WTC11 (cell line): ENCODE data around the gene GRIFIN. TPM values are rescaled to one million over a fixed set of nuclear protein-coding genes. Genes with fewer than 3 reads are reported as not detected.
A peak's percentile ranks its signal among the peaks of the same experiment; 100 is the strongest.

Experiments
- ATAC-seq: fragments of 200-7000 bp; cut with Tn5 transposase; 2 replicates; pipeline ENCODE4 v1.10.0; 2021; ENCODE audit warnings: mild to moderate bottlenecking, moderate library complexity
- CTCF ChIA-PET: fragments of 300-600 bp; sonication (Branson Sonifier 250); formaldehyde crosslinking; loops from one replicate; lab custom pipeline; 2021; ENCODE audit warnings: antibody characterized with exemption; lab: Charles Lee
- POLR2A ChIA-PET: fragments of 350-600 bp; sonication (Branson Sonifier 250); formaldehyde crosslinking; loops from one replicate; lab custom pipeline; 2021; ENCODE audit warnings: antibody characterized with exemption; lab: Charles Lee
- DNase-seq: peaks from one replicate; pipeline ENCODE4 v3.0.0; 2021; ENCODE audit warnings: low spot score
- H3K27ac Mint-ChIP-seq: 2 replicates; pipeline ENCODE4 v1.8.0; 2021; ENCODE audit warnings: mixed read lengths
- H3K27me3 Mint-ChIP-seq: 2 replicates; pipeline ENCODE4 v1.8.0; 2021; ENCODE audit warnings: low read depth, mild to moderate bottlenecking, moderate library complexity, mixed read lengths
- H3K36me3 Mint-ChIP-seq: 2 replicates; pipeline ENCODE4 v1.8.0; 2021; ENCODE audit warnings: mixed read lengths
- H3K4me1 Mint-ChIP-seq: 2 replicates; pipeline ENCODE4 v1.8.0; 2022; ENCODE audit warnings: mixed read lengths
- H3K4me3 Mint-ChIP-seq: 2 replicates; pipeline ENCODE4 v1.8.0; 2021; ENCODE audit warnings: mild to moderate bottlenecking, moderate library complexity, mixed read lengths
- H3K9me3 Mint-ChIP-seq: 2 replicates; pipeline ENCODE4 v1.8.0; 2021; ENCODE audit warnings: mixed read lengths
- E2F1 ChIP-seq: sonication (generic); formaldehyde crosslinking; IDR thresholded peaks from 2 replicates; pipeline ENCODE4 v1.8.0; 2022; ENCODE audit warnings: mild to moderate bottlenecking, missing genetic modification reagents
- ELF4 ChIP-seq: sonication (generic); formaldehyde crosslinking; IDR thresholded peaks from 2 replicates; pipeline ENCODE4 v1.8.1; 2022; ENCODE audit warnings: low read depth, mild to moderate bottlenecking, moderate library complexity, missing genetic modification reagents
- FOXK1 ChIP-seq: sonication (generic); formaldehyde crosslinking; IDR thresholded peaks from 2 replicates; pipeline ENCODE4 v1.8.0; 2022; ENCODE audit warnings: mild to moderate bottlenecking, moderate library complexity, missing genetic modification reagents
- FOXP1 ChIP-seq: sonication (generic); formaldehyde crosslinking; IDR thresholded peaks from 2 replicates; pipeline ENCODE4 v1.8.0; 2022; ENCODE audit warnings: missing genetic modification reagents, mild to moderate bottlenecking, moderate library complexity, borderline replicate concordance
- GABPB1 ChIP-seq: sonication (generic); formaldehyde crosslinking; IDR thresholded peaks from 2 replicates; pipeline ENCODE4 v1.8.1; 2023; ENCODE audit warnings: mild to moderate bottlenecking, missing genetic modification reagents
- HMGA2 ChIP-seq: fragments of 250-450 bp; sonication (Bioruptor Pico); IDR thresholded peaks from 2 replicates; pipeline ENCODE4 v1.4.0; 2021; ENCODE audit warnings: mild to moderate bottlenecking, moderate library complexity
- HMGXB4 ChIP-seq: sonication (generic); formaldehyde crosslinking; IDR thresholded peaks from 2 replicates; pipeline ENCODE4 v1.8.1; 2023; ENCODE audit warnings: mild to moderate bottlenecking, moderate library complexity, missing genetic modification reagents
- IRF2 ChIP-seq: sonication (generic); formaldehyde crosslinking; IDR thresholded peaks from 2 replicates; pipeline ENCODE4 v1.8.0; 2022; ENCODE audit warnings: low read depth, missing genetic modification reagents, borderline replicate concordance
- KAT7 ChIP-seq: sonication (generic); formaldehyde crosslinking; IDR thresholded peaks from 2 replicates; pipeline ENCODE4 v1.8.1; 2023; ENCODE audit warnings: missing genetic modification reagents, mild to moderate bottlenecking, borderline replicate concordance
- MYBL2 ChIP-seq: sonication (generic); formaldehyde crosslinking; IDR thresholded peaks from 2 replicates; pipeline ENCODE4 v1.8.1; 2023; ENCODE audit warnings: mild to moderate bottlenecking, moderate library complexity, missing genetic modification reagents
- NR1H2 ChIP-seq: sonication (generic); formaldehyde crosslinking; IDR thresholded peaks from 2 replicates; pipeline ENCODE4 v1.9.0; 2021; ENCODE audit warnings: mild to moderate bottlenecking, moderate library complexity, missing genetic modification reagents
- PRRX2 ChIP-seq: fragments of 250-450 bp; sonication (Bioruptor Pico); IDR thresholded peaks from 2 replicates; pipeline ENCODE4 v1.8.0; 2021; ENCODE audit warnings: mild to moderate bottlenecking
- RORB ChIP-seq: fragments of 250-450 bp; sonication (Bioruptor Pico); IDR thresholded peaks from 2 replicates; pipeline ENCODE4 v1.9.0; 2021; ENCODE audit warnings: mild to moderate bottlenecking
- SMAD4 ChIP-seq: sonication (generic); formaldehyde crosslinking; IDR thresholded peaks from 2 replicates; pipeline ENCODE4 v1.8.0; 2022; ENCODE audit warnings: mild to moderate bottlenecking, missing genetic modification reagents
- SP1 ChIP-seq: sonication (generic); formaldehyde crosslinking; conservative IDR thresholded peaks from 2 replicates; pipeline ENCODE4 v1.8.1; 2022; ENCODE audit warnings: missing genetic modification reagents
- STAT6 ChIP-seq: sonication (generic); formaldehyde crosslinking; conservative IDR thresholded peaks from 2 replicates; pipeline ENCODE4 v1.8.1; 2023; ENCODE audit warnings: mild to moderate bottlenecking, low read depth, missing genetic modification reagents, moderate library complexity
- TCF7 ChIP-seq: sonication (generic); formaldehyde crosslinking; IDR thresholded peaks from 2 replicates; pipeline ENCODE4 v1.8.0; 2022; ENCODE audit warnings: mild to moderate bottlenecking, low read depth, missing genetic modification reagents, moderate library complexity
- TEAD4 ChIP-seq: sonication (generic); formaldehyde crosslinking; IDR thresholded peaks from 2 replicates; pipeline ENCODE4 v1.8.0; 2022; ENCODE audit warnings: mild to moderate bottlenecking, missing genetic modification reagents
- ZBTB21 ChIP-seq: sonication (generic); formaldehyde crosslinking; IDR thresholded peaks from 2 replicates; pipeline ENCODE4 v1.8.1; 2023; ENCODE audit warnings: mild to moderate bottlenecking, missing genetic modification reagents, borderline replicate concordance
- ZNF232 ChIP-seq: sonication (generic); formaldehyde crosslinking; IDR thresholded peaks from 2 replicates; pipeline ENCODE4 v1.8.0; 2022; ENCODE audit warnings: mild to moderate bottlenecking, missing genetic modification reagents
- ZNF263 ChIP-seq: sonication (generic); formaldehyde crosslinking; IDR thresholded peaks from 2 replicates; pipeline ENCODE4 v1.8.1; 2022; ENCODE audit warnings: low read depth, mild to moderate bottlenecking, moderate library complexity, missing genetic modification reagents
- ZNF317 ChIP-seq: sonication (generic); formaldehyde crosslinking; IDR thresholded peaks from 2 replicates; pipeline ENCODE4 v1.8.1; 2023; ENCODE audit warnings: low read depth, mild to moderate bottlenecking, moderate library complexity, missing genetic modification reagents, borderline replicate concordance
- ZNF396 ChIP-seq: fragments of 250-450 bp; sonication (Bioruptor Pico); IDR thresholded peaks from 2 replicates; pipeline ENCODE4 v1.8.0; 2021; ENCODE audit warnings: mild to moderate bottlenecking, moderate library complexity, borderline replicate concordance
- ZNF425 ChIP-seq: fragments of 250-450 bp; sonication (Bioruptor Pico); conservative IDR thresholded peaks from 2 replicates; pipeline ENCODE4 v1.9.0; 2021; ENCODE audit warnings: mild to moderate bottlenecking
- total RNA-seq: library from RNA; stranded (reverse); gene quantifications from 3 replicates; pipeline ENCODE4 v1.2.3, GENCODE V29; 2021

The GRIFIN gene
- total RNA-seq, 1 experiment from 2014 or later: not detected

GRCh38 chr7:2510130-2510776 lies 34.1 kb upstream of the GRIFIN start:
- H3K4me1 Mint-ChIP-seq: peaks cover 5% of the 10 kb centered on the region
- H3K4me3 Mint-ChIP-seq: no peak overlapping the region
- TF ChIP-seq HMGXB4: 0 out of 2 replicates have a peak, but pooled peaks have one; percentile 41
- TF ChIP-seq ZBTB21: no peak
- ChIA-PET CTCF (interaction anchor here (0.8 kb wide), 1 partner anchor 87 kb away, joined by 4 read pairs; no protein-coding TSS in a partner anchor), POLR2A (interaction anchor here (0.8 kb wide), 1 partner anchor 15 kb away, joined by 3 read pairs; no protein-coding TSS in a partner anchor)
- H3K9me3 Mint-ChIP-seq: no peaks in the 10 kb centered on the region
- H3K27me3 Mint-ChIP-seq: no peaks in the 10 kb centered on the region
- H3K36me3 Mint-ChIP-seq: no peaks in the 10 kb centered on the region
- ATAC-seq (no peak), DNase-seq (no peak)
- H3K27ac Mint-ChIP-seq: no peak overlapping the region

GRCh38 chr7:2509298-2509906 lies 33.2 kb upstream of the GRIFIN start:
- Mint-ChIP-seq H3K27me3 (no peaks in the 10 kb centered on the region), H3K27ac (no peak overlapping the region), H3K4me3 (no peak overlapping the region), H3K36me3 (no peaks in the 10 kb centered on the region), H3K9me3 (no peaks in the 10 kb centered on the region), H3K4me1 (peaks cover 5% of the 10 kb centered on the region)
- POLR2A ChIA-PET: no interaction called here
- DNase-seq (no peak), ATAC-seq (no peak)
- CTCF ChIA-PET: interaction anchor here (1.0 to 2.1 kb wide), 3 partner anchors 11 to 57 kb away, joined by 4 to 7 read pairs (median 5); no protein-coding TSS in a partner anchor
- TF ChIP-seq GABPB1 (CRISPR knock-in tag): no peak
- no peak for TF ChIP-seq KAT7 (CRISPR knock-in tag)
- TF ChIP-seq IRF2 (CRISPR knock-in tag): no peak
- TF ChIP-seq TCF7 (CRISPR knock-in tag): no peak
- no peak for TF ChIP-seq ZNF232
- TF ChIP-seq TEAD4 (CRISPR knock-in tag): no peak
- TF ChIP-seq HMGA2: no peak
- no peak for TF ChIP-seq FOXK1 (CRISPR knock-in tag)
- TF ChIP-seq E2F1 (CRISPR knock-in tag): no peak
- no peak for TF ChIP-seq SP1 (CRISPR knock-in tag)
- no peak for TF ChIP-seq RORB
- TF ChIP-seq ELF4 (CRISPR knock-in tag): no peak
- no peak for TF ChIP-seq ZNF263 (CRISPR knock-in tag)
- no peak for TF ChIP-seq SMAD4
- TF ChIP-seq ZNF396 (CRISPR knock-in tag): no peak
- TF ChIP-seq PRRX2 (CRISPR knock-in tag): no peak

GRCh38 chr7:2508327-2509215 lies 32.4 kb upstream of the GRIFIN start:
- peak overlapping the region; percentile 63; the same call in 1 of the 2 replicates for H3K27ac Mint-ChIP-seq
- ChIA-PET CTCF (interaction anchor here (1.0 to 2.1 kb wide), 3 partner anchors 10 to 56 kb away, joined by 4 to 7 read pairs (median 5); no protein-coding TSS in a partner anchor), POLR2A (no interaction called here)
- no peak for DNase-seq
- H3K36me3 Mint-ChIP-seq: no peaks in the 10 kb centered on the region
- H3K4me3 Mint-ChIP-seq: no peak overlapping the region
- TF ChIP-seq FOXP1 (CRISPR knock-in tag) (no peak), NR1H2 (CRISPR knock-in tag) (no peak), MYBL2 (CRISPR knock-in tag) (no peak), STAT6 (CRISPR knock-in tag) (no peak), ZNF317 (CRISPR knock-in tag) (no peak), GABPB1 (CRISPR knock-in tag) (no peak), ZNF425 (no peak)
- peaks cover 5% of the 10 kb centered on the region for H3K4me1 Mint-ChIP-seq
- H3K9me3 Mint-ChIP-seq: no peaks in the 10 kb centered on the region
- no peaks in the 10 kb centered on the region for H3K27me3 Mint-ChIP-seq
- no peak for ATAC-seq
